ENCODE measurements around the gene BAZ2A.
A peak's percentile ranks its signal among the peaks of the same experiment; 100 is the strongest.
"Not testable (repeated sequence)": the region's sequence is repeated elsewhere in the genome, so short reads cannot be mapped to it uniquely, and the experiment has no call there.

Gene BAZ2A

DNA sequence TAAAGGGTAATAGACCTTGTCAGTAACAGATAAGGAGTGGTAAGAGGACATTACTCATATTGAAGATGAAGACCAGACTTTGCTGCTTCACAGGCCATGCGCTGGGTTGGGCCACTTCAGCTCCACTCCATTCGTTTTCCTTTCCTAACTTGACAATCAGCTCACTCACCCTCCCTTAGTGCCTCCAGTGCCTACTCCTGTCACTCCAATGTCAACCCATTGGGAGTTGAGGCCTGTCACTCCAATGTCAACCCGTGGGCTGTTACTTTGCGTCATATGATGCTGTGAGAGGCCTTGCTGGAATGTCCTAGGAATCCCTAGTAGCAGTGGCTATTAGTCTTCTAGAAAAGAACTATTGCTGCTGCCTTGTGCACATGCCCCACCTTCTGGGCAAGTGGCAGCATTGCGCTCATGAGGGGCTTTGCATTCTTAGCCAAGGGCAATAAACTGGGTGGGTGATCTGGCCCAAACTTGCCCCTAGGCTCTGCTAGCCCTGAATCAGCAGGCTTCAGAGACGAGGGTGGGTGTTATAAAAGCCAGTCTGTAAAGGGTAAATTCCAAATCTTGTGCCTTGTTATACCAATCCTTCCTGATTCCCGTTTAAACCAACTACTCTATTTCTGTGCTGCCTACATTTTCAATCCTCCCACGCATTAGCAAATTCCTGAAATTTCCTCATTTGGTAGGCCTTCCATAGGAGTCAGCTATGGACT is 36.1 kb downstream of the BAZ2A start:
- DNase-seq = peak; percentile 59

DNA sequence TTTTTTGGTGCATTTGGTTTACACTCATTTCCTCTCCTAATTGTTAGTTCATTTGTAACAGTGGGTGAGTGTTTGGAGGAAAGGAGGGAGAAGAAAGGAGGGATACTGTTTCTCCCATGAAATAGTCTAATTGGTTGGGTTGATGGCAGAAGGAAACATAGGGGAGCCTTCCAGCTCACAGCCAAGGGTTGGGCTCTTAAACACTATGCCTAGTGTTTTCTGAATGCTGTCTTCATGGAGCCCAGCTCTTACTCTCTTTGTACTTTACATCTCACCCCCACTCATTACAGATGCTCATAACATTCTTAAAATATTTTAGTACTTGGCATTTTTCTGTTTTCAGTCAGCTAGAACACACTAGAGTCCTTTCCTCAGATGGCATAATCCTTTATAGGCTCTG is 38.2 kb downstream of the BAZ2A start:
- DNase-seq = no peak

DNA sequence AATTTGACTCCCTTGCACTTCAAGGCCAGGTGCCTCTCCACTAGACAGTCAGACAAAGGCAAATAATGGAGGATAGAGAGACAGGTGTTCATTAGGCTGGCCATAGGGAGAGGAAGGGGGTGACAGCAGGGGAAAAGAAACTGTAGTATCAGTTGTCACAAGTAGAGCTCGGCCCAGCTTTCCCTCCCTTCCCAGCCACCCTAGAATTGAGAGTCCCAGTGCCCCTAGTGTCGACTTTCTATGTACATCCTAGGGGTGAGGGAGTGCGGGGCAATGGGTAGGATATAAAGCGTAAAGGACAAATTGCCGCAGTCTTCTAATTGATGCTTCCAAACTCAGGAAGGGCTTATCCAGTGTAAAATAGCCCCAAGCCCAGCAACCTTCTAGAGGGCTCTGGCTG is 39.0 kb downstream of the BAZ2A start:
- no peak for DNase-seq

DNA sequence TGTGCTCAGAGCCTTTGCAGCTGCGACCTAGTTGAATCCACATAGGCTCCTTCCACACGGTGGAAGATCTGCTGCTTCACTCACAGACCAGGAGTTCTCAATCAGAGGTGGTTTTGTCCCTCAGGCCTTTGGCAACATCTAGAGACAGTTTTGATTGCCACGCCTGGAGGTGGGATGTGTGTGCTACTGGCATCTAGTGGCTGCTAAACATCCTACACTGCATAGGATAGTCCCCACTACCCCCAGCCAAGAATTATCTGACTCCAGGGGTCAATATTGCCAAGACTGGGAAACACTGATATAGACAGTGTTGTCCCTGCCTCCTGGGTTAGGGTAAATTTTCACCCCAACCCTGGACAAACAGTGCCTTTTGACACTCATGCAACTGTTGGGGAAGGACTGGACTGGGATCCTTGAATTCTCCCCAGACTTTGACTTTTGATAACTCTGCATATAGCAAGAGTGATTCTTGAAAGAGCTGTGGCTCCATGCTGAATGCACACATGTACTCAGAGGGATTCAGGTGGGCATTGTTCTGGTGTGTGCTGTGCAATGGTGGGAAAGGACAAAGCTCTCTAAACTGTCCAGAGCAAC is 39.8 kb downstream of the BAZ2A start:
- DNase-seq = peak; percentile 33

DNA sequence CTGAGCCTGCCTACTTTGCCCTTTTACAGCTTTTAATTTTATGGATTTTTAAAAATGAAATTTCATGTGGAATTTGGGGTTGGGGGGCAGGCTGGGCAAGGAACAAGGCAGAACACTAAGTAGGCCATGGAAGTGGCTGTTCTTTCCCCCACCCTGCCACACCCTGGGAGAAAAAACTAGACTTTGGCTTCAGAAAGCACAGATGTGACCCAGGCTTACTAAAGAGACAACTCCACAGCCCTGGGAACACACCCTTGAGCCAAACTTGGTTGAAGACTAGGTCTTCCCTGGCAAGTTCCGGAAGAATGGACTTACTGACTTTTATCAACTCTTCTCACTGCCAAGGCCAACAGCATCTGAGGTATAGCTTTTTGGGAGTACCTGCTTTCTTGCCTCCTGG is 40.3 kb downstream of the BAZ2A start:
- no peak for DNase-seq

DNA sequence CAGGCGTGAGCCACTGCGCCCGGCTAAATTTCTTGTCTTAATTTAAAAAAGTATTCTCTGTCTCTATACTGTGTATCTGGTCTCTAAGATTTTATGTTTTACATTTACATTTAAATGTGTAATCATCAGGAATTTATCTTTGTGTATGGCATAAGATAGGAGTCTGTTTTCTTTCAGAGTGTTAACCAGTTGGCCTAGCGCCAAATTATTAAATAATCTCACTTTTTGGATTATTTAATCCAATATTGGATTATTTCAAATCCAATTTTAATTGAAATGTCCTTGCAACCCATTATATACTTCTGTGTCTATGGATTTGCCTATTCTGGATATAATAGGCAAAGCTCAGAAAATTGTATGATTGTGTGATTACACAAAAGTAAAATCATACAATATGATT is 45.0 kb downstream of the BAZ2A start:
- no peak for DNase-seq

DNA sequence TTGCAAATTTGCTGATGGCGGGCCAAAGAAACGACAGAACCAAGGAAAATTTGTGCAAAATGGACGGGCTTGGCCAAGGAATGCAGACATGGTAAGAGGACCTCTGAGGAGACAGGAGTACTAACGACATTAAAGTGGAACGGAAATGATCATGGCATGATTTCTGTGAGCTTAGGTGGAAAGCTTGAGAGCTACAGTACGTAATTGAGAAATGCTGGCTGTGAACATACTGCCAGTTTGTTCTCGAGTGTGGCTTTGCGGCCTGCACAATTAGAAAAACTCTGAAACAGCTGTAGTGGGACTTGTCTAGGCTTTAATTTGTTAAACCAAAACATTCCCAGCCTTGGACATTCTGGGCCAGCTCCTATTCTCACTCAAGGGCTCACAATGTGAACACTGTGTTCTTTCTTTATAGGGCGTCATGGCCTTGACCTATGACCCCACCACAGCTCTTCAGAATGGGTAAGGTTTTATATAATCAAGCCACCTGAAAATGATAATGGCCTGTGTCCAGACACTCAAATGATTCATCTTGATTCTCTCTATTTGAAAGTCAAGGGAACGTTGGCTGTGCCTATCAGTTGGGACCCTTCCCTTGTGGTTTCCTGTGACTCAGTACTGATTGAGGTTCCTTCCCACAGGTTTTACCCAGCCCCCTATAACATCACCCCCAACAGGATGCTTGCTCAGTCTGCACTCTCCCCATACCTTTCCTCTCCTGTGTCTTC is 48.5 kb downstream of the BAZ2A start:
- DNase-seq = peak; percentile 55

DNA sequence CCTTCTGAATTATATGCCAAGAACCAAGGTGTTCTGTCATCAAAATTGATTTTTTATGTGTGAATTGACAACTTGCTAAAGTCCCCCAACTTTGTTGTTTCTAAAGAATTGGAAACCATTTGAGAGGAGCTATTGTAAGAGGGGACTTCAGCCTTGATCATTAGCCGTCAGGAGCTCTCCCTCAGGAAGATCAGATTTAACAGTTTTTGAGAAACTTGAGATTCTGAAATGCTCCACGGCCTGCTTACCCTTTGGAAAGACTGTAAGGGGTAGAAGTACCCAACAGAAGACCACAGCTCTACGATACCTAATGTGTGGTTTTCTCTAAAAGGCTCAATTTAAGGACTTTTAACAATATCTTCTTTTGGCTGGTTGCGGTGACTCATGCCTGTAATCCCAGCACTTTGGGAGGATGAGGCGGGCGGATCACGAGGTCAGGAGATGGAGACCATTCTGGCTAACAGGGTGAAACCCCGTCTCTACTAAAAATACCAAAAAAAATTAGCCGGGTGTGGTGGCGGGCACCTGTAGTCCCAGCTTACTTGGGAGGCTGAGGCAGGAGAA is 51.1 kb downstream of the BAZ2A start:
- no peak for DNase-seq

DNA sequence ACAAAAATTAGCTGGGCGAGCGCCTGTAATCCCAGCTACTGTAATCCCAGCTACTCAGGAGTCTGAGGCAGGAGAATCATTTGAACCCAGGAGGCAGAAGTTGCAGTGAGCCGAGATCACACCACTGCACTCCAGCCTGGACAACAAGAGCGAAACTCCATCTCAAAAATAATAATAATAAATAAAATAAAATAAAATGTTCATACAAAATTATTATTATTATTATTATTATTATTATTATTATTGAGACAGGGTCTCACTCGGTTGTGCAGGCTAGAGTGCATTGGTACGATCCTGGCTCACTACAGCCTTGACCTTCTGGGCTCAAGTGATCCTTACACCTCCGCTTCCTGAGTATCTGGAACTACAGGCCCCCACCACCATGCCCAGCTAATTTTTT is 52.9 kb downstream of the BAZ2A start:
- DNase-seq = not testable (repeated sequence)

DNA sequence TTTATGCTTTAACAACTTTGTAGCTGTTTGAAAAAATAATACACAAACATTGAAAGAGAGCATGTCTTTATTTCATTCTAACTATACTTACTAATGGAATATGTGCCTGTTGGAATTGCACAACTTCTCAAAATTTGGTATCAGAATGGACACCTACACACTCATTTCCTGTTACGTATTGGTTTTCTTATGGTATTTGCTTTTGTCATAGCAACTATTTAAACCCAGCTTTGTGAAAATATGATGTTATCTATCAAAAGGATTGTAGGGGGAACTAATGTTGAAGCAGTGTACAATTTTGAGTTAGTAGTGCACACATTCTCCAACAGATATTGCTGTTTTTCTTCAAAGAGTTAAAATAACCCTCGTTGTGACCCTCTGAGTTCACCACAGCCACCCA is 55.9 kb downstream of the BAZ2A start:
- DNase-seq = no peak

DNA sequence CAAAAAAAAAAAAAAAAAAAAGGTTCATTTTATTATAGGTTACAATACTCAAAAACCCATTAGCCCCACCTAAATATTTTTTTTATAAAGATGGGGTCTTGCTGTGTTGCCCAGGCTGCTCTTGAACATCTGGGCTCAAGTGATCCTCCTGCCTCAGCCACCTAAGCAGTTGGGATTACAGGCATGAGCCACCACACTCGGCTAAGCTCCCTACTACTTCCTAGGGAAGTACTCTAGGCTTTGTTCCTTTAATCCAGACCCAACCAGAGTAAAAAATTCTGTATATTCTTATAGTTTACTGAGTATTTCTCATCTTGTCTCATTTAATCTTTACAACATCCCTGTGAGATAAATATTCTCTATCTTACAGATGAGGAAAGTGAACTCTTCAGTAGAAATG is 57.8 kb downstream of the BAZ2A start:
- DNase-seq = no peak

DNA sequence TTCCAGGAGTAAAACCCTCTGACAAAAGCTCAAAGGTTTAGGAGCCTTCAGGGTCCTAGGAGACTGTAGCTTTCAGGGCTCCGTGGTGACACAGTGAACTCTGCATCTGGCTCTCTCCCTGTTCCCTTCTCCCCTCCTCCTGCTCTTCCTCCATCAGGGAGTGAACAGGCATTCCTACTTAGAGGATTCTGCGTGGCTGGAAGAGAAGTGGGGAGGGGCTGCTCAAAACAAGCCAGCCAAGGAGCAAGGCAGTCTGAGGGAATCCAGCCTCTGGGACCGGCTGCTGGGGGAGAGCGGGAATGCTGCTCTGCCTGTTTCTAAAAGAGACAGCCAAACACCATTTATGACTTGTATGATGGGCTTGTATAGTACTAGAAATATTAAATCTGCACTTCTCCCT is 59.0 kb downstream of the BAZ2A start:
- no peak for DNase-seq

DNA sequence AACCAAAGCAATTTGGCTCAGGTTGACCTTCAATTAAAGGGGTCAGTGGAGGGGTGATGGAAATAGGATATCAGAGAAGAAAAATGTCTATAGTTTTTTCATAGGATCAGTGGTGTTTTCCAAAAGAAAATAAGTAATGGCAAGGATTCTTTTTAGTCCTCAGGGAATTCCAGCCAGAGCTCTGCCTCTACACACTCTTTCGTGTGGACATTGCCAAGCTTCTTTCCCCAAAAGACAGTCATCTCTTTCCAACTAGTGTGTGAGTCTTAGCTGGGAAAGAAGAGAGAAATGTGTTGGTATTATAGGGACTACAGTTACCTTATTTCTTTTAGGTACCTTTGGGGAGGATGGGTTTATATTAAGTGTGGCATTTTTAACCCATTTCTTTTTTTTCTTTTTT is 62.0 kb downstream of the BAZ2A start:
- DNase-seq = no peak

DNA sequence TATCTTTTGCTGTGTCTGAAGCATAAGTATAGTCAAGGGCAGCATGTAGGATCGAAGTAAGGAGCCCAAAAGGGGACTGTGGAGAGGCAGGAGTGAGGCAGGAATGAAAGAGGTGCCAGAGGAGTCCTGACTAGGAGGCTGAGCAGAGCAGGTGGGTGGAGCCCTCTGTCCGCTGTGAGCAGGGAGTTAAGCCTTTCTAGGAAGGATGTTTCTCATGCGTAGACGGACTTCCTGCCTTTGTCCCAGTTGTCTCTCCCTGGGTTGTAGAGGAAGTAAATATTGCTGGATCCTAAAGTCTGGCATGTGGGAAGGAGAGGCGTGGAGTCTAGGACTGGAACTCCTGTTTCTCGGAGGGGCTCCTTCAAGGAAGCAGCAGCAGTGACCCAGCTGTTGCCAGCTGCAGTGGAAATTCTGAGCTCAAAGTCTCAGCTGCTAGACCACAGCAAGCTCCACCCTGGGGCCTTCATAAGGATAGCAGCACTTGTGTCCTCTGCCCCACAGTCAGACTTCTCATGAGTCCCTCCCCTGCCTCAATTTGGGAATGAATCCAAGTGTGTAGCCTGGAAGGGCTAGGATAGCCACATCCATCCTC is 64.5 kb downstream of the BAZ2A start:
- DNase-seq = no peak

DNA sequence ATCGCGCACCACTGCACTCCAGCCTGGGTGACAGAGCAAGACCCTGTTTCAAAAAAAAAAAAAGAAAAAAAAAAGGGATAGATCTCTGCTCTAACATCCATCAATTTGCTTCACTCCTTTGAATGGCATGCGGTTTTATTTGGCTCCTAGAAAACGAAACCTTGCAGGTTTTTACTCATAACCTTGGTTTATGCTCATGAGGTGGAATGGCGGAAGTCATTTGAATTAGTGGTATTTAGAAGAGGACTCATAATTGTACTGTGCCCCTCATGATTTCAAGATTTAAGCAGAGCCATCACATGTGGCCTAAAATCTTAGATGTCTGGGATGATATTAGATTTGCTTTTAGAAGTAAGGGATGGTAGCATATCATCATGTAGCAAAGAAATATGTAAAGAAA is 79.1 kb downstream of the BAZ2A start:
- no peak for DNase-seq

DNA sequence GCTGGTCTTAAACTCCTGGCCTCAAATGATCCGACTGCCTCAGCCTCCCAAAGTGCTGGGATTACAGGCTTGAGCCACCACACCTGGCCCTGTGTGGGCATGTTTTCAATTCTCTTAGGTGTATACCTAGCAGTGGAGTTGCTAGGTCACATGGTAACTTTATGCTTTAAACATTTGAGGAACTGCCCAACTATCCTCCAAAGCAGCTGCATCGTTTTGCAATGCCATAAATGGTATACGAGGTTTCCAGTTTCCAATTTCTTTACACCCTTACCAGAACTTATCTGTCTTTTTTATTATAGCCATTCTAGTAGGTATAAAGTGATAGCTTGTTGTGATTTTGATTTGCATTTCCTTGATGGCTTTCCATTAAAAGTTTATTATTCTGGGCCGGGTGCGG is 83.4 kb downstream of the BAZ2A start:
- DNase-seq = no peak

Measured in GDM1 (cell line).